ENCODE measurements around the gene ARID2. TPM values are rescaled to one million over a fixed set of nuclear protein-coding genes. Genes with fewer than 3 reads are reported as not detected.

The ARID2 gene
- total RNA-seq, 2 donors from 2014 or later, result 30.5 to 36.2 TPM

DNA sequence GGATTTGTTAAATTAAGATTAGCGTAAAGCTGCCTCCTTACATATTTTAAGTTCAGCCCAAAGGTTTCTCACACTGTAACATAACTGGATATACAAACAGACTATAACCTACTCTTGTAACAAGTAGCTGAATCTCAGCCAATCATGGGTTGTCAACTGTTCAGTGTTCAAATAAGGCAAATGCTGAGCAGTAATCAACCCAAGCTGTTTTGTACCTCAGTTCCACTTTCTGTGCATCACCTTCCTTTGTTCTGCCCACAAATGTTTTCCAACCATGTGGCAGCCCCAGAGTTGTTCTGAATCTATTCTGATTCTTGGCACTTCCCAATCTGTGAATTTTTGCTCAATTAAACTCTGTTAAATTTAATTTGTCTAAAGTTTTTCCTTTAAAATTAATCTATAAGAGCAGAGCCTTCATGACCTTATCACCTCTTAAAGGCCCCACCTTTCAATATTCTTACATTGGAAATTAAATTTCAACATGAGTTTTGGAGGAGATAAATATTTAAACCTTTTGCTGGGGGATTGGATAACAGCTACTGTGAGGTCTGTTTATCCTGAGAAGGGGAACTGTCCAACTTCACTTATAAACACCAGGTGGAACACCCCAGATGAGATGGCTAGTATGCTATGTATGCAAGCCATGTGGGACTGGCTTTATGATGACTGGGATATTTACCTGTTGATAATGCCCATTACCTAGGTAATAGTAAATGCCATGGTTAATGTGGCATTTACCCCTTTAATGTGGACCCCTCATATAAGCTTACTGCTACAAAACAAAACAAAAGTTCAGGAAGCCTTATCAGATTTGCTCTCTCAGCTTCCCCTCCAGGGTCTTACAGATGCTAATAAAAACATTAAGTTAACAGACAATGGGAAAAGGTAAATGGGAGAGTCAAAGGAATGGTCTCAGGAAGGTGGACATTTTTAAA lies 42.2 kb upstream of the ARID2 start:
- TF ChIP-seq, protein P1, sequence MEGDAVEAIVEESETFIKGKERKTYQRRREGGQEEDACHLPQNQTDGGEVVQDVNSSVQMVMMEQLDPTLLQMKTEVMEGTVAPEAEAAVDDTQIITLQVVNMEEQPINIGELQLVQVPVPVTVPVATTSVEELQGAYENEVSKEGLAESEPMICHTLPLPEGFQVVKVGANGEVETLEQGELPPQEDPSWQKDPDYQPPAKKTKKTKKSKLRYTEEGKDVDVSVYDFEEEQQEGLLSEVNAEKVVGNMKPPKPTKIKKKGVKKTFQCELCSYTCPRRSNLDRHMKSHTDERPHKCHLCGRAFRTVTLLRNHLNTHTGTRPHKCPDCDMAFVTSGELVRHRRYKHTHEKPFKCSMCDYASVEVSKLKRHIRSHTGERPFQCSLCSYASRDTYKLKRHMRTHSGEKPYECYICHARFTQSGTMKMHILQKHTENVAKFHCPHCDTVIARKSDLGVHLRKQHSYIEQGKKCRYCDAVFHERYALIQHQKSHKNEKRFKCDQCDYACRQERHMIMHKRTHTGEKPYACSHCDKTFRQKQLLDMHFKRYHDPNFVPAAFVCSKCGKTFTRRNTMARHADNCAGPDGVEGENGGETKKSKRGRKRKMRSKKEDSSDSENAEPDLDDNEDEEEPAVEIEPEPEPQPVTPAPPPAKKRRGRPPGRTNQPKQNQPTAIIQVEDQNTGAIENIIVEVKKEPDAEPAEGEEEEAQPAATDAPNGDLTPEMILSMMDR (IDR thresholded peaks at IDR 0.05), result no peak
- H3K27ac ChIP-seq, result no peak overlapping the region
- no peaks in the 10 kb centered on the region for H3K4me1 ChIP-seq (ENCODE audit: control insufficient read depth in 1 of 2, low read depth in 2 of 2)
- H3K36me3 ChIP-seq, result no peaks in the 10 kb centered on the region
- H3K4me3 ChIP-seq, result no peak overlapping the region
- ATAC-seq (ENCODE audit: insufficient number of reproducible peaks, low FRiP score, low read depth) (no peak), DNase-seq (ENCODE audit: low spot score) (no peak)
- no peaks in the 10 kb centered on the region for H3K27me3 ChIP-seq (replicated peaks; ENCODE audit: insufficient read depth)
- no peaks in the 10 kb centered on the region for H3K9me3 ChIP-seq

DNA sequence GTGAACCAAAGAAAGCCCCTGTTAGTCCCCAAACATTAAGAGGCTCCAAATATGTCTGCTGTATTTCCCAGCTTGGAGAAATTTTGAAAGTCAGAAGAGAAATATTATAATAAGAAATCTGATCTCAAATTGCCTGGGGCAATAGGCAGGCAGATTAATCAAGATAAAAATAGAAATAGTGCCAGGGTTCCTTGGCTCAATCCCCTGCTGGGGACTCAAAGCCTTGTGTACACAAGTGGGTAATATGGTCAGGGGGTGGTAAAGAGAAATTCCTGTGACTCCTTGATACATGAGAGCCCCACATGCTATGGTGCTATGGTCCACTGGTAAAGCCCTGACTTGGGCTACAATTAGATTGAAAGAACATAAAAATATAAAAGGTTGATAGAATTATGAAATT lies 41.3 kb upstream of the ARID2 start:
- ATAC-seq (ENCODE audit: insufficient number of reproducible peaks, low FRiP score, low read depth) (no peak), DNase-seq (ENCODE audit: low spot score) (no peak)
- H3K27me3 ChIP-seq (replicated peaks; ENCODE audit: insufficient read depth), result no peaks in the 10 kb centered on the region
- H3K27ac ChIP-seq, result no peak overlapping the region
- H3K36me3 ChIP-seq, result no peaks in the 10 kb centered on the region
- no peaks in the 10 kb centered on the region for H3K9me3 ChIP-seq
- TF ChIP-seq, protein P1 (IDR thresholded peaks at IDR 0.05), result no peak
- H3K4me1 ChIP-seq (ENCODE audit: control insufficient read depth in 1 of 2, low read depth in 2 of 2), result no peaks in the 10 kb centered on the region
- H3K4me3 ChIP-seq, result no peak overlapping the region

DNA sequence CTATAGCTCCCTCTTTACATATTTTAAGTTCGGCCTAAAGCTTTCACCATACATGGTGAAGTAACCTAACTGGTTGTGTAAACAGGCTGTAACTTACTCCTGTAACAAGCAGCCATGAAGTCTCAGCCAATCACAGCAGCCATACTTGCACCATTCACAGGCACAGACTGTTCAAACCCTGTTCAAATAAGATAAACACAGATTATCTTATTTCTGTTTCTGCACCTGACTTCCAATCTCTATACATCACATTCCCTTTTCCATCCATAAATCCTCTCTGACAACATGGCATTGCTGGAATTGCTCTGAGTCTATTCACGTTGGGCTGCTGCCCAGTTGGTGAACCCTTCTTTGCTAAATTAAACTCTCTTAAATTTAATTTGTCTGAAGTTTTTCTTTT lies 34.5 kb upstream of the ARID2 start:
- Histone ChIP-seq H3K4me1 (ENCODE audit: control insufficient read depth in 1 of 2, low read depth in 2 of 2) (no peaks in the 10 kb centered on the region), H3K9me3 (no peaks in the 10 kb centered on the region), H3K4me3 (no peak overlapping the region), H3K36me3 (no peaks in the 10 kb centered on the region), H3K27ac (no peak overlapping the region), H3K27me3 (replicated peaks; ENCODE audit: insufficient read depth) (no peaks in the 10 kb centered on the region)
- TF ChIP-seq, protein P1 (IDR thresholded peaks at IDR 0.05), result no peak
- no peak for DNase-seq (ENCODE audit: low spot score)
- no peak for ATAC-seq (ENCODE audit: insufficient number of reproducible peaks, low FRiP score, low read depth)

DNA sequence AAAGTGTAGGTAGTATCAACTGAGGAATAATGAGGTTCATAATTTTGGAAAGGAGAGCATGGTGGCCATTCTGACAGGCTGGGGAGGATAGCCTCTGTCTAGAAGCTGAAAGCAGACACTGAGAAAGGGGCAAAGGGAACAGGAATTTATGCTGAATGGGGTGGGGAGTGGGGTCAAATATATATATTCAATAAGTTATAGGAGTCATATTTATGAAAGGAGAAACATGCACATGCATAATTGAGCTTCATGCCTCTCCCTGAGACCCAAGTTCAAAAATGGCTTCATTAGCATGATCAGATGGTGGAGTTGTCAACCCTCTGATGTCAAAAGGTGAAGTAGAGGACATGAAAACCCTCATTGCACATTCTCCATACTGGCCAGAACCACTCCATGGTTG lies 33.9 kb upstream of the ARID2 start:
- H3K27me3 ChIP-seq (replicated peaks; ENCODE audit: insufficient read depth), result no peaks in the 10 kb centered on the region
- no peak for ATAC-seq (ENCODE audit: insufficient number of reproducible peaks, low FRiP score, low read depth)
- no peaks in the 10 kb centered on the region for H3K36me3 ChIP-seq
- H3K27ac ChIP-seq, result no peak overlapping the region
- DNase-seq (ENCODE audit: low spot score), result no peak
- TF ChIP-seq, protein P1 (IDR thresholded peaks at IDR 0.05), result no peak
- H3K4me3 ChIP-seq, result no peak overlapping the region
- no peaks in the 10 kb centered on the region for H3K4me1 ChIP-seq (ENCODE audit: control insufficient read depth in 1 of 2, low read depth in 2 of 2)
- peaks cover 3% of the 10 kb centered on the region for H3K9me3 ChIP-seq

DNA sequence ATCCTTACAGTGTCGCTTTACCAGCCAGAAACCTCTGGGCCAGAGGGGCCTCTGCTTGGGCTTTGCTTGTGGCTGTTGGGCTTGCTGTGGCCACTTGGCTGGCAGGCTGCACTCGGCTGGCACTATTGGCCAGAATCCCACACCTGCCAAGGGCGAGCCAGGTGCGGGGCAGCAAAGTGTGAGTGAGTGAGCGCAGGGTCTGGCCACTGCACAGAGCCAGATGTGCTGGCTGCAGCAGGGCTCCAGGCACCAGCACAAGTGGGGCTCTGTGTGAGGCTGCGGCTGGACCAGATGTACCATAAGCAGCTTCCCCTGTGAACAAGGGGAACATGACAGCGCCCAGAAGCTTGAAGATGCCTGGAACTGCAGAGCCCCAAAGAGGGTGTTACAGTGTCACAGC lies 33.5 kb upstream of the ARID2 start:
- Histone ChIP-seq H3K27me3 (replicated peaks; ENCODE audit: insufficient read depth) (no peaks in the 10 kb centered on the region), H3K36me3 (no peaks in the 10 kb centered on the region), H3K4me1 (ENCODE audit: control insufficient read depth in 1 of 2, low read depth in 2 of 2) (no peaks in the 10 kb centered on the region), H3K4me3 (no peak overlapping the region), H3K27ac (no peak overlapping the region), H3K9me3 (peaks cover 8% of the 10 kb centered on the region)
- ATAC-seq (ENCODE audit: insufficient number of reproducible peaks, low FRiP score, low read depth) (no peak), DNase-seq (ENCODE audit: low spot score) (no peak)
- TF ChIP-seq, protein P1 (IDR thresholded peaks at IDR 0.05), result no peak
